HCT116 (cell line): ENCODE results near the gene PPM1H. TPM values are rescaled to one million over a fixed set of nuclear protein-coding genes. Genes with fewer than 3 reads are reported as not detected.

Source experiments
- ATAC-seq: fragments of 200-7000 bp; cut with Tn5 transposase; 2 replicates; pipeline ENCODE4 v1.9.1; 2020; ENCODE audit warnings: mild to moderate bottlenecking, moderate library complexity
- BruUV-seq: library from RNA; stranded (reverse); fragments of 400-500 nt; replicated peaks from 2 replicates; lab custom pipeline; 2021; lab: Mats Ljungman, UMichigan
- CTCF ChIA-PET: fragments of 300-600 bp; sonication (Branson Sonifier 250); formaldehyde crosslinking; loops from one replicate; lab custom pipeline; 2021; ENCODE audit warnings: antibody characterized with exemption; lab: Charles Lee
- POLR2A ChIA-PET: fragments of 300-600, 350-600 bp; sonication (Branson Sonifier 250); formaldehyde crosslinking; loops from one replicate; lab custom pipeline; 2021; ENCODE audit warnings: antibody characterized with exemption; lab: Charles Lee
- RAD21 ChIA-PET, 2 experiments: fragments of 300-600 bp; sonication (Branson Sonifier 250); formaldehyde crosslinking; loops; one replicate each; lab custom pipeline; 2023; ENCODE audit warnings: low total read pairs in 2 of 2; ENCODE audit not compliant: uncharacterized antibody in 2 of 2, unreplicated experiment in 2 of 2, low non-redundant PET in 1 of 2; lab: Charles Lee
- DNase-seq: peaks from one replicate; pipeline ENCODE4 v3.0.0-alpha.2; 2010; ENCODE audit warnings: low read depth, low spot score
- H2AFZ ChIP-seq: fragments of 200-600 bp; shearing (Covaris generic), sonication (generic); 2 replicates; pipeline ENCODE4 v1.6.1; 2017; ENCODE audit warnings: low read depth, mixed run types, mixed read lengths, antibody characterized with exemption, low read length; ENCODE audit not compliant: poor library complexity, severe bottlenecking
- H3K27ac ChIP-seq: 2 replicates; pipeline ENCODE4 v1.5.1; 2012; ENCODE audit warnings: low read depth, low read length
- H3K27me3 ChIP-seq: fragments of 200-600 bp; sonication (generic); 2 replicates; pipeline ENCODE4 v1.6.1; 2016; ENCODE audit warnings: mixed run types, low read length, mixed read lengths; ENCODE audit not compliant: insufficient read depth
- H3K36me3 ChIP-seq, 2 experiments: fragments of 200-500 bp in 1 of 2; fragments of 200-600 bp in 1 of 2; sonication (Bioruptor generic) in 1 of 2; sonication (generic) in 1 of 2; 2 replicates each; pipeline versions ENCODE4 v1.5.1 to v1.6.1; 2014 to 2016; ENCODE audit warnings: low read length in 2 of 2, inconsistent platforms in 1 of 2, mixed read lengths in 1 of 2, mixed run types in 1 of 2; ENCODE audit not compliant: insufficient read depth in 2 of 2, control insufficient read depth in 1 of 2
- H3K4me1 ChIP-seq, 2 experiments: fragments of 200-600 bp in 1 of 2; sonication (generic) in 1 of 2; 2 replicates each; pipeline versions ENCODE4 v1.5.1 to v1.6.1; 2012 to 2017; ENCODE audit warnings: low read length in 2 of 2, inconsistent platforms in 1 of 2, mild to moderate bottlenecking in 1 of 2, mixed read lengths in 1 of 2, mixed run types in 1 of 2, moderate library complexity in 1 of 2; ENCODE audit not compliant: insufficient read depth in 2 of 2, control insufficient read depth in 1 of 2
- H3K4me2 ChIP-seq: fragments of 200-600 bp; sonication (generic); 2 replicates; pipeline ENCODE4 v1.6.1; 2017; ENCODE audit warnings: mixed run types, low read length, mixed read lengths
- H3K4me3 ChIP-seq, 2 experiments: fragments of 200-600 bp in 1 of 2; sonication (generic) in 1 of 2; replicated peaks in 1 of 2; 2 replicates each; pipeline ENCODE4 v1.5.1; 2011 to 2016; ENCODE audit warnings: low read length in 2 of 2, control low read depth in 1 of 2, low read depth in 1 of 2, mild to moderate bottlenecking in 1 of 2, mixed read lengths in 1 of 2, mixed run types in 1 of 2
- H3K79me2 ChIP-seq: fragments of 200-600 bp; sonication (generic); 2 replicates; pipeline ENCODE4 v1.6.1; 2017; ENCODE audit warnings: mild to moderate bottlenecking, mixed run types, low read length, moderate library complexity, mixed read lengths; ENCODE audit not compliant: insufficient read depth
- H3K9ac ChIP-seq: fragments of 200-600 bp; sonication (generic); 2 replicates; pipeline ENCODE4 v1.6.1; 2016; ENCODE audit warnings: low read length, mixed read lengths
- H3K9me2 ChIP-seq: fragments of 200-600 bp; sonication (generic), shearing (Covaris generic); 2 replicates; pipeline ENCODE4 v1.6.1; 2017; ENCODE audit warnings: mixed run types, mild to moderate bottlenecking, moderate library complexity; ENCODE audit not compliant: insufficient read depth
- H3K9me3 ChIP-seq, 2 experiments: fragments of 200-500 bp in 1 of 2; fragments of 200-600 bp in 1 of 2; sonication (Bioruptor generic) in 1 of 2; sonication (generic) in 1 of 2; 2 replicates each; pipeline ENCODE4 v1.6.1; 2014 to 2017; ENCODE audit warnings: low read length in 2 of 2, mixed read lengths in 2 of 2, inconsistent platforms in 1 of 2, low read depth in 1 of 2, mild to moderate bottlenecking in 1 of 2, mixed run types in 1 of 2, moderate library complexity in 1 of 2; ENCODE audit not compliant: control insufficient read depth in 1 of 2, insufficient read depth in 1 of 2
- H4K20me1 ChIP-seq: fragments of 200-600 bp; sonication (generic), shearing (Covaris generic); 2 replicates; pipeline ENCODE4 v1.6.1; 2017; ENCODE audit warnings: mixed run types, mild to moderate bottlenecking, moderate library complexity; ENCODE audit not compliant: insufficient read depth
- CBX3 ChIP-seq: IDR thresholded peaks from 2 replicates; pipeline ENCODE4 v1.6.1; 2012; ENCODE audit warnings: low read depth
- EZH2phosphoT487 ChIP-seq: fragments of 200-600 bp; IDR thresholded peaks from 2 replicates; pipeline ENCODE4 v1.6.1; 2018; ENCODE audit warnings: antibody characterized with exemption, borderline replicate concordance
- JUND ChIP-seq: IDR thresholded peaks from 2 replicates; pipeline ENCODE4 v1.6.1; 2012
- POLR2A ChIP-seq: IDR thresholded peaks from 2 replicates; pipeline ENCODE4 v1.7.0; 2011; ENCODE audit warnings: borderline replicate concordance; ENCODE audit not compliant: insufficient read depth, insufficient read length; ENCODE audit errors: extremely low read depth
- SP1 ChIP-seq: IDR thresholded peaks from 2 replicates; pipeline ENCODE4 v1.6.1; 2012; ENCODE audit warnings: low read depth
- SRF ChIP-seq: IDR thresholded peaks from 2 replicates; pipeline ENCODE4 v1.6.1; 2012; ENCODE audit warnings: low read depth
- YY1 ChIP-seq: IDR thresholded peaks from 2 replicates; pipeline ENCODE4 v1.6.1; 2011; ENCODE audit warnings: low read length, low read depth, moderate library complexity, mild to moderate bottlenecking; ENCODE audit not compliant: insufficient replicate concordance; ENCODE audit errors: extremely low read depth
- ZNF274 ChIP-seq: fragments of 200-500 bp; sonication (Bioruptor generic); IDR thresholded peaks from 2 replicates; pipeline ENCODE4 v1.6.1; 2014; ENCODE audit warnings: mild to moderate bottlenecking, low read depth, low read length, inconsistent platforms
- intact Hi-C: fragments of 100-400 bp; cut with micrococcal nuclease; formaldehyde crosslinking; loops from 2 replicates; pipeline ENCODE4 v1.10.0; 2022
- total RNA-seq: library from RNA; stranded (reverse); gene quantifications from one replicate; pipeline ENCODE4 v1.2.1, GENCODE V29; 2021; ENCODE audit not compliant: unreplicated experiment
- TF ChIP-seq, protein P1 (sequence below): IDR thresholded peaks from 2 replicates; pipeline ENCODE4 v1.6.1; 2012; ENCODE audit warnings: low read depth

Gene PPM1H
- total RNA-seq, 1 experiment from 2014 or later, result 8.0 TPM

DNA sequence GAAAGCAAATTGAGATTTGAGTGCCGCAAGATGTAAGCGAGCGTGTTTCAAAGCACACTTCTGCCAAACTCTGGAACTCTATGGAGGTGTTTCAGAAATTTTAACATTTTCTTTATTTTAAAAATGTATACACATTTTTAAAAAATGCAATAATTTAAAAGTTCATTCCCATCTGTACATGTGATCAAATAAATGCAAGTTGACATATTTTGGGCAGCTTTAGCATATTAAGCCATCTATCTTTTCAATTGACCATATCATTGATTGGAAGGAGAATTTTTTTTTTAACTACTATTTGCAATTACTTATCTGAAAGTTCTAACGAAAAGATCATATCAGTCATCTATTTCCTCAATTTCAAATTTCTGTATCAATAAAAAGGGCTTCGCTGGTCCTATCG lies 101.3 kb downstream of the PPM1H start:
- Histone ChIP-seq H3K4me2 (no peak overlapping the region), H4K20me1 (no peaks in the 10 kb centered on the region), H3K79me2 (no peaks in the 10 kb centered on the region), H3K9me2 (no peaks in the 10 kb centered on the region), H3K4me1 (peaks cover 11 to 14% of the 10 kb centered on the region in 2 experiments; a peak in 3 of 4 replicates), H3K36me3 (no peaks in the 10 kb centered on the region), H3K27ac (no peak overlapping the region), H3K9me3 (no peaks in the 10 kb centered on the region), H3K4me3 (no peak overlapping the region), H3K9ac (no peak overlapping the region), H3K27me3 (no peaks in the 10 kb centered on the region), H2AFZ (no peak overlapping the region)
- intact Hi-C loops, result no loop called here
- POLR2A ChIA-PET, result no interaction called here
- BruUV-seq, result no TSS peak
- no peak for DNase-seq
- no peak for TF ChIP-seq SP1
- no peak for TF ChIP-seq EZH2phosphoT487
- no peak for TF ChIP-seq SRF
- TF ChIP-seq CBX3, result no peak
- TF ChIP-seq JUND, result no peak
- TF ChIP-seq, protein P1, sequence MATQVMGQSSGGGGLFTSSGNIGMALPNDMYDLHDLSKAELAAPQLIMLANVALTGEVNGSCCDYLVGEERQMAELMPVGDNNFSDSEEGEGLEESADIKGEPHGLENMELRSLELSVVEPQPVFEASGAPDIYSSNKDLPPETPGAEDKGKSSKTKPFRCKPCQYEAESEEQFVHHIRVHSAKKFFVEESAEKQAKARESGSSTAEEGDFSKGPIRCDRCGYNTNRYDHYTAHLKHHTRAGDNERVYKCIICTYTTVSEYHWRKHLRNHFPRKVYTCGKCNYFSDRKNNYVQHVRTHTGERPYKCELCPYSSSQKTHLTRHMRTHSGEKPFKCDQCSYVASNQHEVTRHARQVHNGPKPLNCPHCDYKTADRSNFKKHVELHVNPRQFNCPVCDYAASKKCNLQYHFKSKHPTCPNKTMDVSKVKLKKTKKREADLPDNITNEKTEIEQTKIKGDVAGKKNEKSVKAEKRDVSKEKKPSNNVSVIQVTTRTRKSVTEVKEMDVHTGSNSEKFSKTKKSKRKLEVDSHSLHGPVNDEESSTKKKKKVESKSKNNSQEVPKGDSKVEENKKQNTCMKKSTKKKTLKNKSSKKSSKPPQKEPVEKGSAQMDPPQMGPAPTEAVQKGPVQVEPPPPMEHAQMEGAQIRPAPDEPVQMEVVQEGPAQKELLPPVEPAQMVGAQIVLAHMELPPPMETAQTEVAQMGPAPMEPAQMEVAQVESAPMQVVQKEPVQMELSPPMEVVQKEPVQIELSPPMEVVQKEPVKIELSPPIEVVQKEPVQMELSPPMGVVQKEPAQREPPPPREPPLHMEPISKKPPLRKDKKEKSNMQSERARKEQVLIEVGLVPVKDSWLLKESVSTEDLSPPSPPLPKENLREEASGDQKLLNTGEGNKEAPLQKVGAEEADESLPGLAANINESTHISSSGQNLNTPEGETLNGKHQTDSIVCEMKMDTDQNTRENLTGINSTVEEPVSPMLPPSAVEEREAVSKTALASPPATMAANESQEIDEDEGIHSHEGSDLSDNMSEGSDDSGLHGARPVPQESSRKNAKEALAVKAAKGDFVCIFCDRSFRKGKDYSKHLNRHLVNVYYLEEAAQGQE, result no peak
- no peak for TF ChIP-seq POLR2A
- no peak for TF ChIP-seq ZNF274
- TF ChIP-seq YY1, result no peak
- no peak for ATAC-seq
- RAD21 ChIA-PET, result interaction anchor here in 1 of 2 experiments (0.6 kb wide), 1 partner anchor 15 kb away, joined by 6 read pairs; no protein-coding TSS in a partner anchor
- CTCF ChIA-PET, result interaction anchor here (2.0 kb wide), 1 partner anchor 235 kb away, joined by 6 read pairs; no protein-coding TSS in a partner anchor
